Mesenchymal stem cell (in vitro differentiated cells and primary cell): Measurements from ENCODE around the gene PNMA6F.

Source experiments
- DNase-seq: peaks from one replicate; pipeline ENCODE4 v3.0.0-alpha.2; 2013
- H2AFZ ChIP-seq: one replicate; pipeline ENCODE4 v1.6.1; 2013; ENCODE audit warnings: low read depth, mild to moderate bottlenecking, control low read depth, inconsistent platforms, low read length, moderate library complexity
- H2AK5ac ChIP-seq: 2 replicates; pipeline ENCODE4 v1.6.1; 2013; ENCODE audit warnings: low read length, moderate library complexity, mild to moderate bottlenecking, inconsistent platforms; ENCODE audit not compliant: severe bottlenecking
- H2BK120ac ChIP-seq: one replicate; pipeline ENCODE4 v1.6.1; 2013; ENCODE audit warnings: low read depth, mild to moderate bottlenecking, inconsistent platforms, low read length, moderate library complexity
- H2BK12ac ChIP-seq, 2 experiments: one replicate each; pipeline ENCODE4 v1.6.1; 2013; ENCODE audit warnings: inconsistent platforms in 2 of 2, low read length in 2 of 2, mild to moderate bottlenecking in 2 of 2, moderate library complexity in 2 of 2, control low read depth in 1 of 2
- H2BK15ac ChIP-seq: one replicate; pipeline ENCODE4 v1.6.1; 2013; ENCODE audit warnings: mild to moderate bottlenecking, low read depth, inconsistent platforms; ENCODE audit not compliant: poor library complexity, severe bottlenecking
- H2BK5ac ChIP-seq: 2 replicates; pipeline ENCODE4 v1.6.1; 2013; ENCODE audit warnings: low read depth, mild to moderate bottlenecking, low read length, control low read depth, inconsistent platforms; ENCODE audit not compliant: poor library complexity, severe bottlenecking
- H3K14ac ChIP-seq, 2 experiments: one replicate each; pipeline ENCODE4 v1.6.1; 2013; ENCODE audit warnings: inconsistent platforms in 2 of 2, low read length in 2 of 2, control low read depth in 1 of 2, mild to moderate bottlenecking in 1 of 2, moderate library complexity in 1 of 2
- H3K18ac ChIP-seq, 2 experiments: one replicate each; pipeline ENCODE4 v1.6.1; 2013; ENCODE audit warnings: inconsistent platforms in 2 of 2, low read length in 2 of 2, control low read depth in 1 of 2, low read depth in 1 of 2, mild to moderate bottlenecking in 1 of 2
- H3K23ac ChIP-seq, 2 experiments: one replicate each; pipeline ENCODE4 v1.6.1; 2013; ENCODE audit warnings: inconsistent platforms in 2 of 2, low read length in 2 of 2, mild to moderate bottlenecking in 2 of 2, moderate library complexity in 2 of 2, control low read depth in 1 of 2
- H3K27ac ChIP-seq: 2 replicates; pipeline ENCODE4 v1.5.1; 2013; ENCODE audit warnings: mild to moderate bottlenecking, moderate library complexity, low read length, control low read depth, inconsistent platforms; ENCODE audit not compliant: poor library complexity, severe bottlenecking
- H3K27me3 ChIP-seq, 2 experiments: 2 replicates each; pipeline versions ENCODE4 v1.6.1 to v1.7.0; 2013; ENCODE audit warnings: low read length in 2 of 2, mild to moderate bottlenecking in 2 of 2, moderate library complexity in 2 of 2, control low read depth in 1 of 2, inconsistent platforms in 1 of 2; ENCODE audit not compliant: control insufficient read depth in 1 of 2, insufficient read depth in 1 of 2
- H3K36me3 ChIP-seq, 2 experiments: 2 replicates each; pipeline versions ENCODE4 v1.6.1 to v1.7.0; 2013; ENCODE audit warnings: low read length in 2 of 2, control low read depth in 1 of 2, inconsistent platforms in 1 of 2, low read depth in 1 of 2, mild to moderate bottlenecking in 1 of 2; ENCODE audit not compliant: insufficient read depth in 2 of 2, control insufficient read depth in 1 of 2
- H3K4ac ChIP-seq, 2 experiments: one replicate each; pipeline ENCODE4 v1.6.1; 2013; ENCODE audit warnings: inconsistent platforms in 2 of 2, low read length in 2 of 2, mild to moderate bottlenecking in 2 of 2, moderate library complexity in 2 of 2, control low read depth in 1 of 2, low read depth in 1 of 2
- H3K4me1 ChIP-seq: 2 replicates; pipeline ENCODE4 v1.6.1; 2013; ENCODE audit warnings: low read depth, low read length, control low read depth; ENCODE audit not compliant: control insufficient read depth, insufficient read depth
- H3K4me2 ChIP-seq: 2 replicates; pipeline ENCODE4 v1.6.1; 2013; ENCODE audit warnings: low read length, mild to moderate bottlenecking, inconsistent platforms; ENCODE audit not compliant: poor library complexity, severe bottlenecking
- H3K4me3 ChIP-seq, 2 experiments: 2 replicates each; pipeline versions ENCODE4 v1.5.1 to v1.7.0; 2013; ENCODE audit warnings: low read length in 2 of 2, mild to moderate bottlenecking in 2 of 2, control low read depth in 1 of 2, low read depth in 1 of 2; ENCODE audit not compliant: insufficient read depth in 1 of 2
- H3K79me1 ChIP-seq: replicated peaks from 2 replicates; pipeline ENCODE4 v1.6.1; 2013; ENCODE audit warnings: mild to moderate bottlenecking, control low read depth, low read length, inconsistent platforms; ENCODE audit not compliant: poor library complexity, severe bottlenecking
- H3K9ac ChIP-seq: 2 replicates; pipeline ENCODE4 v1.7.0; 2013; ENCODE audit warnings: mild to moderate bottlenecking, low read length, moderate library complexity
- H3K9me3 ChIP-seq: 2 replicates; pipeline ENCODE4 v1.7.0; 2013; ENCODE audit warnings: mild to moderate bottlenecking, low read length; ENCODE audit not compliant: control insufficient read depth
- H4K8ac ChIP-seq: one replicate; pipeline ENCODE4 v1.6.1; 2013; ENCODE audit warnings: inconsistent platforms, mild to moderate bottlenecking, low read length, moderate library complexity
- H4K91ac ChIP-seq: one replicate; pipeline ENCODE4 v1.6.1; 2013; ENCODE audit warnings: mild to moderate bottlenecking, low read length, inconsistent platforms
- WGBS: methylation state at CpG from one replicate; pipeline ENCODE4 v1.1.7; 2013; ENCODE audit warnings: mixed read lengths; 5-methylcytosine and 5-hydroxymethylcytosine counted together

PNMA6F gene

GRCh38 chrX:153302796-153303195, 18.8 kb downstream of the PNMA6F start:
- Histone ChIP-seq H3K4ac (no peak overlapping the region), H3K27ac (no peak overlapping the region), H2BK12ac (no peak overlapping the region), H2AK5ac (no peak overlapping the region), H3K18ac (no peak overlapping the region), H3K9ac (no peak overlapping the region), H3K23ac (no peak overlapping the region), H4K8ac (no peak overlapping the region), H2BK5ac (no peak overlapping the region), H3K4me2 (no peak overlapping the region), H3K79me1 (no peaks in the 10 kb centered on the region), H3K4me3 (no peak overlapping the region), H2AFZ (no peak overlapping the region), H3K14ac (no peak overlapping the region), H3K36me3 (no peaks in the 10 kb centered on the region), H3K9me3 (no peaks in the 10 kb centered on the region), H4K91ac (no peak overlapping the region), H3K27me3 (peaks cover 0 to 52% of the 10 kb centered on the region in 2 experiments), H2BK120ac (no peak overlapping the region), H3K4me1 (no peaks in the 10 kb centered on the region), H2BK15ac (no peak overlapping the region)
- DNase-seq = no peak
- WGBS = 68% methylated on average over 4 of the region's 4 CpGs

GRCh38 chrX:153301746-153302145, 19.8 kb downstream of the PNMA6F start:
- H3K4me1 ChIP-seq = no peaks in the 10 kb centered on the region
- no peak for DNase-seq

GRCh38 chrX:153299855-153300254, 21.7 kb downstream of the PNMA6F start:
- Histone ChIP-seq H4K8ac (no peak overlapping the region), H2AFZ (no peak overlapping the region), H4K91ac (no peak overlapping the region), H3K79me1 (no peaks in the 10 kb centered on the region), H2BK120ac (no peak overlapping the region), H3K23ac (no peak overlapping the region), H2AK5ac (no peak overlapping the region), H2BK15ac (no peak overlapping the region), H3K4me1 (no peaks in the 10 kb centered on the region), H3K18ac (no peak overlapping the region), H3K4me3 (no peak overlapping the region), H2BK12ac (no peak overlapping the region), H3K27me3 (peaks cover 0 to 60% of the 10 kb centered on the region in 2 experiments), H3K9me3 (peaks cover 2% of the 10 kb centered on the region), H2BK5ac (no peak overlapping the region), H3K36me3 (no peaks in the 10 kb centered on the region), H3K14ac (no peak overlapping the region), H3K9ac (no peak overlapping the region), H3K4ac (no peak overlapping the region), H3K27ac (no peak overlapping the region), H3K4me2 (no peak overlapping the region)
- DNase-seq = no peak
- WGBS = 52% methylated on average over 4 of the region's 5 CpGs

More at GRCh38 chrX:153301746-153302145, 19.8 kb downstream of the PNMA6F start:
- Histone ChIP-seq H3K4me2 (no peak overlapping the region), H4K91ac (no peak overlapping the region), H2BK5ac (no peak overlapping the region), H3K79me1 (no peaks in the 10 kb centered on the region), H2BK15ac (no peak overlapping the region), H2BK12ac (no peak overlapping the region), H3K9me3 (peaks cover 2% of the 10 kb centered on the region), H3K9ac (no peak overlapping the region), H3K27me3 (peaks cover 0 to 56% of the 10 kb centered on the region in 2 experiments), H3K23ac (no peak overlapping the region), H3K14ac (no peak overlapping the region), H3K18ac (no peak overlapping the region), H3K4me3 (no peak overlapping the region), H2AK5ac (no peak overlapping the region), H3K27ac (no peak overlapping the region), H3K36me3 (no peaks in the 10 kb centered on the region), H2BK120ac (no peak overlapping the region), H3K4ac (no peak overlapping the region), H2AFZ (no peak overlapping the region), H4K8ac (no peak overlapping the region)
- 72% methylated on average over 3 of the region's 3 CpGs for WGBS

GRCh38 chrX:153297376-153297775, 24.2 kb downstream of the PNMA6F start:
- Histone ChIP-seq H4K91ac (no peak overlapping the region), H2BK120ac (no peak overlapping the region), H2AK5ac (no peak overlapping the region), H3K9me3 (peaks cover 2% of the 10 kb centered on the region), H4K8ac (no peak overlapping the region), H3K27me3 (peaks cover 0 to 46% of the 10 kb centered on the region in 2 experiments), H3K27ac (no peak overlapping the region), H3K14ac (no peak overlapping the region), H2BK5ac (no peak overlapping the region), H2BK12ac (no peak overlapping the region), H3K36me3 (no peaks in the 10 kb centered on the region), H3K4me2 (no peak overlapping the region), H2BK15ac (no peak overlapping the region), H3K79me1 (no peaks in the 10 kb centered on the region), H3K23ac (no peak overlapping the region), H3K4me3 (no peak overlapping the region), H3K4me1 (no peaks in the 10 kb centered on the region), H2AFZ (no peak overlapping the region), H3K9ac (no peak overlapping the region), H3K4ac (no peak overlapping the region), H3K18ac (no peak overlapping the region)
- 73% methylated on average over 1 of the region's 1 CpG for WGBS
- no peak for DNase-seq
